DND-41 (cell line): Measurements from ENCODE around the gene IP6K2.

Experiments used
- ATAC-seq: fragments of 200-7000 bp; cut with Tn5 transposase; 3 replicates; pipeline ENCODE4 v1.9.1; 2021; ENCODE audit warnings: low read depth; ENCODE audit not compliant: insufficient read depth
- DNase-seq: peaks from one replicate; pipeline ENCODE4 v3.0.0-alpha.2; 2020
- H2AFZ ChIP-seq: 2 replicates; pipeline ENCODE4 v1.6.0; 2012; ENCODE audit warnings: low read depth, low read length
- H3K27ac ChIP-seq: 2 replicates; pipeline ENCODE4 v1.5.1; 2012; ENCODE audit warnings: low read length, inconsistent platforms
- H3K27me3 ChIP-seq: fragments of 200-600 bp; sonication (generic); 2 replicates; pipeline ENCODE4 v1.6.0; 2012; ENCODE audit warnings: low read length, mild to moderate bottlenecking, inconsistent platforms; ENCODE audit not compliant: insufficient read depth, poor library complexity
- H3K36me3 ChIP-seq: 2 replicates; pipeline ENCODE4 v1.5.1; 2012; ENCODE audit warnings: low read length, inconsistent platforms; ENCODE audit not compliant: insufficient read depth
- H3K4me1 ChIP-seq: 2 replicates; pipeline ENCODE4 v1.5.1; 2012; ENCODE audit warnings: mild to moderate bottlenecking, low read length; ENCODE audit not compliant: insufficient read depth
- H3K4me2 ChIP-seq: 2 replicates; pipeline ENCODE4 v1.6.0; 2012; ENCODE audit warnings: mild to moderate bottlenecking, moderate library complexity, low read length, inconsistent platforms; ENCODE audit not compliant: insufficient read depth
- H3K4me3 ChIP-seq, 2 experiments: fragments of 200-600 bp in 1 of 2; shearing (Covaris generic) in 1 of 2; 2 replicates each; pipeline ENCODE4 v1.5.1; 2012 to 2016; ENCODE audit warnings: inconsistent platforms in 2 of 2, low read length in 2 of 2, mild to moderate bottlenecking in 2 of 2, low read depth in 1 of 2, moderate library complexity in 1 of 2
- H3K79me2 ChIP-seq: 2 replicates; pipeline ENCODE4 v1.6.0; 2012; ENCODE audit warnings: low read length, inconsistent platforms; ENCODE audit not compliant: insufficient read depth
- H3K9ac ChIP-seq: 2 replicates; pipeline ENCODE4 v1.6.0; 2012; ENCODE audit warnings: low read depth, mild to moderate bottlenecking, inconsistent platforms, low read length, moderate library complexity
- H3K9me3 ChIP-seq: 2 replicates; pipeline ENCODE4 v1.5.1; 2012; ENCODE audit warnings: low read length, moderate library complexity, mild to moderate bottlenecking, inconsistent platforms; ENCODE audit not compliant: insufficient read depth, severe bottlenecking
- H4K20me1 ChIP-seq: 2 replicates; pipeline ENCODE4 v1.6.0; 2012; ENCODE audit warnings: low read length; ENCODE audit not compliant: insufficient read depth
- EZH2 ChIP-seq: IDR thresholded peaks from 3 replicates; pipeline ENCODE4 v1.6.1; 2012; ENCODE audit warnings: borderline replicate concordance, low read depth, mild to moderate bottlenecking, moderate library complexity, low read length, inconsistent platforms; ENCODE audit not compliant: severe bottlenecking
- TF ChIP-seq, protein P1 (sequence below): IDR thresholded peaks from 2 replicates; pipeline ENCODE4 v1.5.1; 2012; ENCODE audit warnings: borderline replicate concordance, low read length, moderate library complexity, mild to moderate bottlenecking; ENCODE audit not compliant: poor library complexity, severe bottlenecking; ENCODE audit errors: extremely low read depth

IP6K2 gene

GRCh38 chr3:48696601-48697000, 20.4 kb downstream of the IP6K2 start:
- H3K4me1 ChIP-seq, result no peaks in the 10 kb centered on the region
- H3K27ac ChIP-seq, result no peak overlapping the region
- no peak for ATAC-seq
- H3K27me3 ChIP-seq, result no peaks in the 10 kb centered on the region
- no peak for DNase-seq
- no peaks in the 10 kb centered on the region for H3K9me3 ChIP-seq
- peaks cover 83% of the 10 kb centered on the region for H3K79me2 ChIP-seq
- no peak overlapping the region for H3K4me3 ChIP-seq
- H3K36me3 ChIP-seq, result peaks cover 83% of the 10 kb centered on the region
- no peak overlapping the region for H3K4me2 ChIP-seq
- peaks cover 79% of the 10 kb centered on the region for H4K20me1 ChIP-seq
- H2AFZ ChIP-seq, result no peak overlapping the region
- TF ChIP-seq, protein P1, sequence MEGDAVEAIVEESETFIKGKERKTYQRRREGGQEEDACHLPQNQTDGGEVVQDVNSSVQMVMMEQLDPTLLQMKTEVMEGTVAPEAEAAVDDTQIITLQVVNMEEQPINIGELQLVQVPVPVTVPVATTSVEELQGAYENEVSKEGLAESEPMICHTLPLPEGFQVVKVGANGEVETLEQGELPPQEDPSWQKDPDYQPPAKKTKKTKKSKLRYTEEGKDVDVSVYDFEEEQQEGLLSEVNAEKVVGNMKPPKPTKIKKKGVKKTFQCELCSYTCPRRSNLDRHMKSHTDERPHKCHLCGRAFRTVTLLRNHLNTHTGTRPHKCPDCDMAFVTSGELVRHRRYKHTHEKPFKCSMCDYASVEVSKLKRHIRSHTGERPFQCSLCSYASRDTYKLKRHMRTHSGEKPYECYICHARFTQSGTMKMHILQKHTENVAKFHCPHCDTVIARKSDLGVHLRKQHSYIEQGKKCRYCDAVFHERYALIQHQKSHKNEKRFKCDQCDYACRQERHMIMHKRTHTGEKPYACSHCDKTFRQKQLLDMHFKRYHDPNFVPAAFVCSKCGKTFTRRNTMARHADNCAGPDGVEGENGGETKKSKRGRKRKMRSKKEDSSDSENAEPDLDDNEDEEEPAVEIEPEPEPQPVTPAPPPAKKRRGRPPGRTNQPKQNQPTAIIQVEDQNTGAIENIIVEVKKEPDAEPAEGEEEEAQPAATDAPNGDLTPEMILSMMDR, result no peak
- TF ChIP-seq EZH2, result no peak
- no peak overlapping the region for H3K9ac ChIP-seq

DNA sequence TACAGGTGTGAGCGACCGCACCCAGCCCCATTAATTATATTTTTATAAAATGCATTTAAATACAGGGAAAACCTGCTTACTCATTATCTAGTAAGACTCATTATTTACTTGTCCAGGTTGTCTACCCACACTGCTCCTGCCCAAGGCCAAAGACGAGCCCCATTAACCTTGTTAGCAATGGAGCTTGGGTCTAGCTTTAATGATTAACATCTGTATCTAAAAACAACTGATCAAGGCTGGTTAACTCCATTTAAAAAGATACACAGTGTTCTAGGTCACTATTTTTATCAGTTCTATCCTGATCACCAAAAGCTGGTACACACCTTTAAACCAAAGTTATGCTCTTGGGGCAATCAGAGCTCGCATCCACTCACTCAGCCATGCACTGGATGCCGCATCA, 20.9 kb downstream of the IP6K2 start:
- TF ChIP-seq EZH2, result no peak
- TF ChIP-seq, protein P1, result no peak
- H3K4me1 ChIP-seq, result no peaks in the 10 kb centered on the region
- H3K9ac ChIP-seq, result no peak overlapping the region
- H2AFZ ChIP-seq, result no peak overlapping the region
- DNase-seq (no peak), ATAC-seq (no peak)
- peaks cover 77% of the 10 kb centered on the region for H4K20me1 ChIP-seq
- peaks cover 79% of the 10 kb centered on the region for H3K79me2 ChIP-seq
- H3K27ac ChIP-seq, result no peak overlapping the region
- no peak overlapping the region for H3K4me2 ChIP-seq
- H3K36me3 ChIP-seq, result peaks cover 87% of the 10 kb centered on the region
- H3K4me3 ChIP-seq, result no peak overlapping the region
- H3K27me3 ChIP-seq, result no peaks in the 10 kb centered on the region
- no peaks in the 10 kb centered on the region for H3K9me3 ChIP-seq

DNA sequence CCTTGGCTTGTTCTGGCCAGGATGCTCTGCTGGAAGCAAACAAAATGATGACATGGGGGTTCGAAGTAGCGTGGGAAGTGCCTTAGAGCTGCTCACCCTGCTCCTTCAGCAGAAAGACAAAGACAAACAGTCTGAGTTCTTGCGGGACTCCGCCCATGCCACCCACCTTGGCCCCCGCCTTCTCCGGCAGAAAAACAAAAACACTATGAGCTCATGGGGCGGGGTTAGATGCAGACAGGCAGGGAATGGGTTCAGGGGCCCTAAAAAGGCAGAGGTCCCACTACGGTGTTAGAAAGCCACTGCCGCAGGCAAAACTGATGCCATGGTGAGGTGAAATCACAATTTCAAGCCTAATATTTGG, 21.6 kb downstream of the IP6K2 start:
- ATAC-seq (no peak), DNase-seq (no peak)
- Histone ChIP-seq H3K9me3 (no peaks in the 10 kb centered on the region), H3K36me3 (peaks cover 89% of the 10 kb centered on the region), H3K79me2 (peaks cover 71% of the 10 kb centered on the region), H3K27me3 (no peaks in the 10 kb centered on the region), H3K4me2 (no peak overlapping the region), H3K9ac (no peak overlapping the region), H3K4me3 (no peak overlapping the region), H4K20me1 (peaks cover 74% of the 10 kb centered on the region), H2AFZ (no peak overlapping the region), H3K27ac (no peak overlapping the region), H3K4me1 (no peaks in the 10 kb centered on the region)
- TF ChIP-seq, protein P1, result no peak
- TF ChIP-seq EZH2, result no peak
